Activated naive CD8-positive, alpha-beta T cell treated with anti-CD3 and anti-CD28 coated beads, Interleukin-2, amount 50 U/mL, for 24 hours (primary cell): Measurements from ENCODE around the gene NQO2.
"Not testable (repeated sequence)": the region's sequence is repeated elsewhere in the genome, so short reads cannot be mapped to it uniquely, and the experiment has no call there.

Experiments
- ATAC-seq: fragments of 150-1000 bp; cut with Tn5 transposase; one replicate; pipeline ENCODE4 v1.10.0; 2021
- DNase-seq: peaks from one replicate; pipeline ENCODE4 v3.0.0; 2021
- H3K27ac Mint-ChIP-seq: one replicate; pipeline ENCODE4 v1.8.0; 2021; ENCODE audit warnings: mild to moderate bottlenecking, mixed read lengths
- H3K27me3 Mint-ChIP-seq: one replicate; pipeline ENCODE4 v1.8.0; 2021; ENCODE audit warnings: mixed read lengths
- H3K36me3 Mint-ChIP-seq: one replicate; pipeline ENCODE4 v1.8.0; 2021; ENCODE audit warnings: low read depth, mixed read lengths
- H3K4me1 Mint-ChIP-seq: one replicate; pipeline ENCODE4 v1.8.0; 2021; ENCODE audit warnings: mixed read lengths
- H3K4me3 Mint-ChIP-seq: one replicate; pipeline ENCODE4 v1.8.0; 2021; ENCODE audit warnings: mild to moderate bottlenecking, moderate library complexity, mixed read lengths
- H3K9me3 Mint-ChIP-seq: one replicate; pipeline ENCODE4 v1.8.0; 2021; ENCODE audit warnings: mixed read lengths

NQO2 gene

GRCh38 chr6:2962636-2963035 is 37.1 kb upstream of the NQO2 start:
- H3K4me1 Mint-ChIP-seq, result peaks cover 25% of the 10 kb centered on the region
- ATAC-seq, result no peak
- no peaks in the 10 kb centered on the region for H3K9me3 Mint-ChIP-seq
- H3K4me3 Mint-ChIP-seq, result no peak overlapping the region
- H3K36me3 Mint-ChIP-seq, result no peaks in the 10 kb centered on the region
- no peak overlapping the region for H3K27ac Mint-ChIP-seq
- H3K27me3 Mint-ChIP-seq, result no peaks in the 10 kb centered on the region
- DNase-seq, result no peak

DNA sequence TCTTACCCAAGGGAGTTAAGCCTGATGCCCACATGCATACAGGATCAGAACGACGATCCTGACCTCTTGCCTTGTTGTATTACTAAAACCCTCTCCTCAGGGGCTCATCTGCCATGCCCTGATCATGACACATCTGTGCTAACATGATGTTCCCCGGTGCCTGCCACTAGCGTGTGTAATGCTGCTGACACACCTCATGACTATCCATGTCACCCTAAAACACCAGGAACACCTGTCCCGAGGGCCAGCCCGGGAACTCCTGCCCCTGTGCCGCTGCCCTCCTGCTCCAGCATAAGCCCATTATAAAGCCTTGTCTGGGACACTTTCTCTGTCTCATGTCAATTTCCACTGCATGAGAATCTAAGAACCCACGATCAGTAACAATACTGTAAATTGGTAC is 35.9 kb upstream of the NQO2 start:
- DNase-seq, result no peak
- Mint-ChIP-seq H3K4me3 (no peak overlapping the region), H3K9me3 (no peaks in the 10 kb centered on the region), H3K27ac (no peak overlapping the region), H3K36me3 (no peaks in the 10 kb centered on the region), H3K27me3 (no peaks in the 10 kb centered on the region), H3K4me1 (peaks cover 21% of the 10 kb centered on the region)
- no peak for ATAC-seq

DNA sequence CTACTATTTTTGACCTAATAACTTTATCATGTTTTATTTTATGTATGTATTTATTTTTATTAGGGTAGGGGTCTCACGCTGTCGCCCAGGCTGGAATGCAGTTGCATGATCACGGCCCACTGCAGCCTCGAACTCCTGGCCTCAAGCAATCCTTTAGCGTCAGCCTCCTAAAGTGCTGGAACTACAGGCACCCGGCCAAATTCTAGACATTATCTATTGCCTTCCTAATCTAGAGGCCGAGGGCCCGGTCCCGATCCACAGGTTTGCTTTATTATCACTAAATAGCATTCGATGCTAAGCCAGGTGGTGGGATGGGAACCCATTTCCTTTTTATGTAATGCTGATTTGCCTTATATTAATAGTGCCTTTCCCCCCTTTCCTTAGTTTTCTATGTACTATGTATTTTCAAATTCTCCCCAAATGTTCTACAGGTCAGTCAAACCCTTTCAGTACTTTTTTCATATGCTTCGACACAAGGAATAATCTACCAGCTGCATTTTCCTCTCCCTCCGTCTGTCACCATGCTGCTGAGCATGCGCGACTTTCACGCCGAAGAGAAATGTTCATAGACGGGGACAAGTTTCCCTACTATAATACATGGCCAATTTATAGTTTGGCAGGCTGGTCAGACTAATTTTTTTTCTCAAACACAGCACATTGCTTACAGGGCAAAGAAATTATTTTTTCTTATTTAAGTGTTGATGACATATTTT is 34.7 kb upstream of the NQO2 start:
- DNase-seq, result no peak
- no peaks in the 10 kb centered on the region for H3K9me3 Mint-ChIP-seq
- ATAC-seq, result no peak
- H3K27ac Mint-ChIP-seq, result no peak overlapping the region
- H3K4me1 Mint-ChIP-seq, result peaks cover 27% of the 10 kb centered on the region
- H3K4me3 Mint-ChIP-seq, result no peak overlapping the region
- H3K36me3 Mint-ChIP-seq, result no peaks in the 10 kb centered on the region
- H3K27me3 Mint-ChIP-seq, result no peaks in the 10 kb centered on the region

DNA sequence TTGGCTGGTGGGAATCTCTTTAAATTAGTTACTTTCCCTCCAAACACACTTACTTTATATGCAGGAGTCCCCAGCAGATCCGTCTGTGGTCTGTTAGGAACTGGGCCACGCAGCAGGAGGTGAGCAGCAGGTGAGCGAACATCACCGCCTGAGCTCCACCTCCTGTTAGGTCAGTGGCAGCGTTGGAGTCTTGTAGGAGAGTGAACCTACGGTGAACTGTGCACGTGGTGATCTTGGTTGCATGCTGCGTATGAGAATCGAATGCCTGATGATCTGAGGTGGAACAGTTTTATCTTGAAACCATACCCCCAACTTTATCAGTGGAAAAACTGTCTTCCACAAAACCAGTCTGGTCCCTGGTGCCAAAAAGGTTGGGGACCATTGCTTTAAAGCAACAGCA is 33.3 kb upstream of the NQO2 start:
- no peaks in the 10 kb centered on the region for H3K27me3 Mint-ChIP-seq
- ATAC-seq (no peak), DNase-seq (no peak)
- H3K9me3 Mint-ChIP-seq, result no peaks in the 10 kb centered on the region
- H3K27ac Mint-ChIP-seq, result no peak overlapping the region
- no peak overlapping the region for H3K4me3 Mint-ChIP-seq
- H3K4me1 Mint-ChIP-seq, result peaks cover 35% of the 10 kb centered on the region
- H3K36me3 Mint-ChIP-seq, result no peaks in the 10 kb centered on the region

DNA sequence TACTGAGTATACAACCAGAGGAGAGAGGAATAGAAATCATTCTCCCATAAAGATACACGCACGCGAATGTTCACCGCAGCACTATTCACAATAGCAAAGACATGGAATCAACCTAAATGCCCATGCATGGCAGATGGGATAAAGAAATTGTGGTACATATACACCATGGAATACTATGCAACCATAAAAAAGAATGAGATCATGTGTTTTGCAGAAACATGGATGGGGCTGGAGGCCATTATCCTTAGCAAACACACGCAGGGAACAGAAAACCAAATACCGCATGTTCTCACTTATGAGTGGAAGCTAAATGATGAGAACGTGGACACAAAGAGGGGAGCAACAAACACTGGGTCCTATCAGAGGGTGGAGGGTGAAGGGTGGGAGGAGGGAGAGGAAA is 31.8 kb upstream of the NQO2 start:
- peaks cover 9% of the 10 kb centered on the region for H3K27me3 Mint-ChIP-seq
- DNase-seq (no peak), ATAC-seq (no peak)
- no peaks in the 10 kb centered on the region for H3K36me3 Mint-ChIP-seq
- H3K27ac Mint-ChIP-seq, result no peak overlapping the region
- no peaks in the 10 kb centered on the region for H3K9me3 Mint-ChIP-seq
- H3K4me1 Mint-ChIP-seq, result peaks cover 44% of the 10 kb centered on the region
- no peak overlapping the region for H3K4me3 Mint-ChIP-seq

- H3K27me3 Mint-ChIP-seq, result peaks cover 10% of the 10 kb centered on the region
- ATAC-seq (no peak), DNase-seq (no peak)
- H3K27ac Mint-ChIP-seq, result no peak overlapping the region
- peaks cover 49% of the 10 kb centered on the region for H3K4me1 Mint-ChIP-seq
- H3K4me3 Mint-ChIP-seq, result no peak overlapping the region
- H3K36me3 Mint-ChIP-seq, result no peaks in the 10 kb centered on the region
- no peaks in the 10 kb centered on the region for H3K9me3 Mint-ChIP-seq
Measured at GRCh38 chr6:2968600-2969135, 31.0 kb upstream of the NQO2 start.

GRCh38 chr6:2969549-2969948 is 30.1 kb upstream of the NQO2 start:
- H3K27me3 Mint-ChIP-seq, result peaks cover 10% of the 10 kb centered on the region
- peak overlapping the region; percentile 47 for H3K27ac Mint-ChIP-seq
- H3K4me3 Mint-ChIP-seq, result peak overlapping the region; percentile 37
- no peak for DNase-seq
- peaks cover 52% of the 10 kb centered on the region for H3K4me1 Mint-ChIP-seq
- H3K9me3 Mint-ChIP-seq, result no peaks in the 10 kb centered on the region
- no peak for ATAC-seq
- no peaks in the 10 kb centered on the region for H3K36me3 Mint-ChIP-seq

- Mint-ChIP-seq H3K4me3 (peak overlapping the region; percentile 81), H3K4me1 (peaks cover 52% of the 10 kb centered on the region), H3K27ac (peak overlapping the region; percentile 82), H3K9me3 (no peaks in the 10 kb centered on the region), H3K36me3 (no peaks in the 10 kb centered on the region), H3K27me3 (peaks cover 10% of the 10 kb centered on the region)
- DNase-seq (no peak), ATAC-seq (no peak)
Measured at GRCh38 chr6:2970034-2970685, 29.5 kb upstream of the NQO2 start.

GRCh38 chr6:2970753-2971419 is 28.8 kb upstream of the NQO2 start:
- H3K36me3 Mint-ChIP-seq, result no peaks in the 10 kb centered on the region
- ATAC-seq (peak; percentile 65), DNase-seq (peak; percentile 59)
- H3K27me3 Mint-ChIP-seq, result peaks cover 10% of the 10 kb centered on the region
- H3K27ac Mint-ChIP-seq, result peak overlapping the region; percentile 82
- H3K4me1 Mint-ChIP-seq, result peaks cover 56% of the 10 kb centered on the region
- no peaks in the 10 kb centered on the region for H3K9me3 Mint-ChIP-seq
- H3K4me3 Mint-ChIP-seq, result peak overlapping the region; percentile 81

- DNase-seq (peak; percentile 49), ATAC-seq (peak; percentile 58)
- Mint-ChIP-seq H3K36me3 (no peaks in the 10 kb centered on the region), H3K4me3 (peak within 1 kb of the TSS; percentile 81), H3K27ac (peak within 1 kb of the TSS; percentile 85), H3K27me3 (peaks cover 10% of the 10 kb centered on the region), H3K9me3 (no peaks in the 10 kb centered on the region), H3K4me1 (peaks cover 55% of the 10 kb centered on the region)
Measured at GRCh38 chr6:2971420-2972218, 28.1 kb upstream of the NQO2 start, which contains the start of gene SERPINB6. Gene SERPINB6, minus strand, starts transcription at chr6:2971567. Its CDS starts 12,235 bp downstream, at chr6:2959332.

- H3K9me3 Mint-ChIP-seq, ATAC-seq, H3K36me3 Mint-ChIP-seq, DNase-seq: not testable (repeated sequence)
- Mint-ChIP-seq H3K27me3 (peaks cover 12% of the 10 kb centered on the region), H3K27ac (peak overlapping the region; percentile 85), H3K4me3 (peak overlapping the region; percentile 78), H3K4me1 (peaks cover 54% of the 10 kb centered on the region)
Measured at GRCh38 chr6:2972219-2972487, 27.5 kb upstream of the NQO2 start.

DNA sequence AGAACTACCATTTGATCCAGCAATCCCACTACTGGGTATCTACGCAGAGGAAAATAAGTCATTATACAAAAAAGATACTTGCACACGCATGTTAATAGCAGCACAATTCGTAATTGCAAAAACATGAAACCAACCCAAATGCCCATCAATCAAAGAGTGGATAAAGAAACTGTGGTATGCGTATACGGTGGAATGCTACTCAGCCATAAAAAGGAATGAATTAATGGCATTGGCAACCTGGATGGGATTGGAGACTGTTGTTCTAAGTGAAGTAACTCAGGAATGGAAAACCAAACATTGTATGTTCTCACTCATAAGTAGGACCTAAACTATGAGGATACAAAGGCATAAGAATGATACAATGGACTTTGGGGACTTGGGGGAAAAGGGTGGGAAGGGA is 27.0 kb upstream of the NQO2 start:
- H3K36me3 Mint-ChIP-seq, ATAC-seq: not testable (repeated sequence)
- peaks cover 52% of the 10 kb centered on the region for H3K4me1 Mint-ChIP-seq

DNA sequence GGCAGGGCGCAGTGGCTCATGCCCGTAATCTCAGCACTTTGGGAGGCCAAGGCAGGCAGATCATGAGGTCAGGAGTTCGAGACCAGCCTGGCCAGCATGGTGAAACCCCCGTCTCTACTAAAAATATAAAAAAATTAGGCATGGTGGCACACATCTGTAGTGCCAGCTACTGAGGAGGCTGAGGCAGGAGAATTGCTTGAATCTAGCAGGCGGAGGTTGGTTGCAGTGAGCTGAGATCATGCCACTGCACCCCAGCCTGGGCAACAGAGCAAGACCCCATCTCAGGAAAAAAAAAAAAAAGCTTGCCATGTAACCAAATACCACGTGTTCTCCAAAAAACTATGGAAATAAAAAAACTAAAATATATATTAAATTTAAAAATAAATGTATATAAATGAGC is 26.5 kb upstream of the NQO2 start:
- peak overlapping the region; percentile 85 for H3K27ac Mint-ChIP-seq

More for the DNA sequence above, 27.0 kb upstream of the NQO2 start:
- H3K4me3 Mint-ChIP-seq, result peak overlapping the region; percentile 78
- peak overlapping the region; percentile 85 for H3K27ac Mint-ChIP-seq
- H3K27me3 Mint-ChIP-seq, result peaks cover 15% of the 10 kb centered on the region
- H3K9me3 Mint-ChIP-seq, DNase-seq: not testable (repeated sequence)

DNA sequence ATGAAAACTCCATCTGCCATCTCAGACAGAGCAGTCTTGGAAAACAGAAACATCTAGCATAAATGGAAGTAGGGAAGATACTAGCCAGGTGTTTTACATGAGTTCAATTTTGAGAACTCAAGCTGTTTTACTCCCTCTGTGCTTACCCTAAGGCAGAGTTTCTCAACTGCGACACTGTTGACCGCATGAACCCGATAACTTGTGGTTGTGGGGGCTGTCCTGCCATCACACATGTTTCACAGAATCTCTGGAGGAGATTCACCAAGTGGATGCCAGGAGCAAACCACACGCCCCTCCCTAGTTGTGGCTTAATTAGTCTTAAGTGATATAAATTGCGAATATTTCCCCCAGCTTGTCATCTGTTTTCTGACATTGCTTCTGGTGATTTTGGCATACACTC is 26.0 kb upstream of the NQO2 start:
- no peaks in the 10 kb centered on the region for H3K36me3 Mint-ChIP-seq
- H3K9me3 Mint-ChIP-seq, result no peaks in the 10 kb centered on the region
- peaks cover 50% of the 10 kb centered on the region for H3K4me1 Mint-ChIP-seq
- H3K4me3 Mint-ChIP-seq, result no peak overlapping the region
- no peak overlapping the region for H3K27ac Mint-ChIP-seq
- ATAC-seq (no peak), DNase-seq (no peak)
- peaks cover 16% of the 10 kb centered on the region for H3K27me3 Mint-ChIP-seq

More for the DNA sequence above, 26.5 kb upstream of the NQO2 start:
- H3K4me1 Mint-ChIP-seq, result peaks cover 48% of the 10 kb centered on the region
- not testable (repeated sequence) for ATAC-seq, H3K9me3 Mint-ChIP-seq, H3K36me3 Mint-ChIP-seq, DNase-seq, H3K4me3 Mint-ChIP-seq
- H3K27me3 Mint-ChIP-seq, result peaks cover 15% of the 10 kb centered on the region
